ENCODE results near the gene CAPRIN2. TPM values are rescaled to one million over a fixed set of nuclear protein-coding genes. Genes with fewer than 3 reads are reported as not detected.

CAPRIN2 gene
- polyA plus RNA-seq, 2 of the 4 experiments (the other 2 are of a cell fraction): 24.2 to 26.2 TPM

GRCh38 chr12:30764251-30764650 is 9.5 kb upstream of the CAPRIN2 start:
- no peak overlapping the region for H3K4me2 ChIP-seq
- ChIA-PET POLR2A (no interaction called here), CTCF (interaction anchor here (1.0 to 1.6 kb wide), 2 partner anchors 8 to 32 kb away, joined by 3 to 6 read pairs; no protein-coding TSS in a partner anchor)
- H3K27ac ChIP-seq: no peak overlapping the region
- FAIRE-seq (no peak), ATAC-seq (no peak; a peak in 1 of 6 replicates), DNase-seq (ENCODE audit: low read depth in 1 of 2, low spot score in 1 of 2) (no peak)
- no peaks in the 10 kb centered on the region for H3K4me1 ChIP-seq
- 56% methylated on average over 2 of the region's 2 CpGs for WGBS (ENCODE audit: missing lambda C conversion rate)
- no peak overlapping the region for H3K4me3 ChIP-seq
- TF ChIP-seq RARB (CRISPR knock-in tag; IDR thresholded peaks at IDR 0.05) (no peak), CBX2 (IDR thresholded peaks at IDR 0.05; ENCODE audit: borderline replicate concordance, low read depth) (no peak), FOXS1 (CRISPR knock-in tag; IDR thresholded peaks at IDR 0.05) (no peak), PHF8 (IDR thresholded peaks at IDR 0.05; ENCODE audit: borderline replicate concordance, low read depth) (no peak), RCOR1 (IDR thresholded peaks at IDR 0.05; ENCODE audit: low read depth, low read length) (no peak)
- H3K9me3 ChIP-seq: peaks cover 7% of the 10 kb centered on the region; the same call in 1 of the 3 replicates

DNA sequence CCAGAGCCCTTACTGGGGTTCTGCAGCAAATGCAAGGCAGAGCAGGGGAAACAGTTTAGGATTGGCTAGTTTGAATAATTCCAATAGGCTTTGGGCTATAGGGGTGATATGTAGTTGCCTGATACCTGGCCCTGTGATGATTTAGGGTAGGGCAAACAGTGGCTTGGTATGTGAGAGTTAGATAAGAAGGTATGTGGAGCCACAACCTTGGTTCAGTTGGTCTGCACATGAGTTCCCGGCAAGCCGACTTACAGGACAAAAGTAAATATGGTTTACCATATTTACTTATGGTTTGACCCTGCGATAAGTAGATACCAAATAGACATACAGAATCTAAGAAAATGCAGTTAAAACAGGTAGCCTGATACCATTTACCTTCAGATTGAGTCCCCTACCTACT is 8.3 kb upstream of the CAPRIN2 start:
- no peak for DNase-seq (ENCODE audit: low read depth in 1 of 2, low spot score in 1 of 2)
- ChIA-PET POLR2A (no interaction called here), CTCF (interaction anchor here (0.9 kb wide), 1 partner anchor 8 kb away, joined by 3 read pairs; no protein-coding TSS in a partner anchor)
- Histone ChIP-seq H3K4me1 (peaks cover 4% of the 10 kb centered on the region; the same call in 2 of the 3 replicates), H3K9me3 (peaks cover 7% of the 10 kb centered on the region; the same call in 1 of the 3 replicates), H3K27ac (no peak overlapping the region), H3K4me2 (no peak overlapping the region), H3K4me3 (no peak overlapping the region)
- ATAC-seq: no peak
- 88% methylated on average over 3 of the region's 3 CpGs for WGBS (ENCODE audit: missing lambda C conversion rate)
- TF ChIP-seq TP53 (CRISPR knock-in tag; IDR thresholded peaks at IDR 0.05) (no peak), RCOR1 (IDR thresholded peaks at IDR 0.05; ENCODE audit: low read depth, low read length) (no peak), ESRRA (IDR thresholded peaks at IDR 0.05; ENCODE audit: borderline replicate concordance, low read length) (no peak), SMC3 (IDR thresholded peaks at IDR 0.05) (no peak), FOSB (CRISPR knock-in tag; IDR thresholded peaks at IDR 0.05) (no peak), CBX2 (IDR thresholded peaks at IDR 0.05; ENCODE audit: borderline replicate concordance, low read depth) (no peak), JUNB (IDR thresholded peaks at IDR 0.05) (no peak), ZFP36 (IDR thresholded peaks at IDR 0.05; ENCODE audit: borderline replicate concordance, partially characterized antibody) (no peak), EHF (CRISPR knock-in tag; IDR thresholded peaks at IDR 0.05) (no peak), MAFK (IDR thresholded peaks at IDR 0.05; ENCODE audit: partially characterized antibody) (no peak), FOXS1 (CRISPR knock-in tag; IDR thresholded peaks at IDR 0.05) (no peak), EP300 (IDR thresholded peaks at IDR 0.05) (no peak), PHF8 (IDR thresholded peaks at IDR 0.05; ENCODE audit: borderline replicate concordance, low read depth) (no peak), E2F6 (IDR thresholded peaks at IDR 0.05; ENCODE audit: borderline replicate concordance, low read depth) (no peak), HOXB5 (CRISPR knock-in tag; IDR thresholded peaks at IDR 0.05) (no peak), CHD4 (IDR thresholded peaks at IDR 0.05; ENCODE audit: borderline replicate concordance) (no peak), MAZ (IDR thresholded peaks at IDR 0.05; ENCODE audit: borderline replicate concordance, low read depth, low read length) (no peak)
- TF ChIP-seq, protein P1, sequence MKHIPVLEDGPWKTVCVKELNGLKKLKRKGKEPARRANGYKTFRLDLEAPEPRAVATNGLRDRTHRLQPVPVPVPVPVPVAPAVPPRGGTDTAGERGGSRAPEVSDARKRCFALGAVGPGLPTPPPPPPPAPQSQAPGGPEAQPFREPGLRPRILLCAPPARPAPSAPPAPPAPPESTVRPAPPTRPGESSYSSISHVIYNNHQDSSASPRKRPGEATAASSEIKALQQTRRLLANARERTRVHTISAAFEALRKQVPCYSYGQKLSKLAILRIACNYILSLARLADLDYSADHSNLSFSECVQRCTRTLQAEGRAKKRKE (CRISPR knock-in tag; IDR thresholded peaks at IDR 0.05; ENCODE audit: low read depth): no peak
- TF ChIP-seq, protein P2, sequence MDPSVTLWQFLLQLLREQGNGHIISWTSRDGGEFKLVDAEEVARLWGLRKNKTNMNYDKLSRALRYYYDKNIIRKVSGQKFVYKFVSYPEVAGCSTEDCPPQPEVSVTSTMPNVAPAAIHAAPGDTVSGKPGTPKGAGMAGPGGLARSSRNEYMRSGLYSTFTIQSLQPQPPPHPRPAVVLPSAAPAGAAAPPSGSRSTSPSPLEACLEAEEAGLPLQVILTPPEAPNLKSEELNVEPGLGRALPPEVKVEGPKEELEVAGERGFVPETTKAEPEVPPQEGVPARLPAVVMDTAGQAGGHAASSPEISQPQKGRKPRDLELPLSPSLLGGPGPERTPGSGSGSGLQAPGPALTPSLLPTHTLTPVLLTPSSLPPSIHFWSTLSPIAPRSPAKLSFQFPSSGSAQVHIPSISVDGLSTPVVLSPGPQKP (IDR thresholded peaks at IDR 0.05; ENCODE audit: low read depth, low read length): no peak
- FAIRE-seq: no peak

DNA sequence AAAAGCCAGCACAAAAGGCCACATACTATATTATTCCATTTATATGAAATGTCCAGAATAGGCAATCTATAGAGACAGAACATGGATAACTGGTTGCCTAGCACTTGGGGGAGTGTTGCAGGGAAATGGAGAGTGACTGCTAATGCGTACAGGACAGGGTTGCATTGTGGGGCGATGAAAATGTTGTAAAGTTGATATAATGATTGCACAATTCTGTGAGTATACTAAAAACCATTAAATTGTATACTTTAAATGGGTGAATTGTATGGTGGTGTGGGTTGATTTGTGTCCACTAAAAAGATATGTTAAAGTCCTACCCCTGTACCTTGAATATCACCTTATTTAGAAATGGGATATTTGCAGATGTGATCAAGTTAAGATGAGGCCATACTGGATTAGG is 7.0 kb upstream of the CAPRIN2 start:
- CTCF ChIA-PET: no interaction called here

More for the DNA sequence above, 7.0 kb upstream of the CAPRIN2 start:
- Histone ChIP-seq H3K27ac (no peak overlapping the region), H3K4me1 (peaks cover 4% of the 10 kb centered on the region; the same call in 2 of the 3 replicates), H3K9me3 (peaks cover 7% of the 10 kb centered on the region; the same call in 1 of the 3 replicates), H3K4me2 (no peak overlapping the region), H3K4me3 (no peak overlapping the region)
- no peak for FAIRE-seq
- DNase-seq (ENCODE audit: low read depth in 1 of 2, low spot score in 1 of 2): no peak
- no peak for ATAC-seq
- POLR2A ChIA-PET: no interaction called here
- WGBS (ENCODE audit: missing lambda C conversion rate): 96% methylated on average over 2 of the region's 2 CpGs
- TF ChIP-seq JUNB (IDR thresholded peaks at IDR 0.05) (no peak), NR3C1 (IDR thresholded peaks at IDR 0.05) (no peak), ZC3H11A (IDR thresholded peaks at IDR 0.05) (no peak), CHD2 (IDR thresholded peaks at IDR 0.05; ENCODE audit: low read length, partially characterized antibody) (no peak), PBX3 (IDR thresholded peaks at IDR 0.05) (no peak), FOSB (CRISPR knock-in tag; IDR thresholded peaks at IDR 0.05) (no peak), EHF (CRISPR knock-in tag; IDR thresholded peaks at IDR 0.05) (no peak), CEBPB (IDR thresholded peaks at IDR 0.05) (no peak), POLR2AphosphoS2 (conservative IDR thresholded peaks at IDR 0.05; ENCODE audit: low read length) (no peak), MAX (IDR thresholded peaks at IDR 0.05) (no peak), RAD21 (conservative IDR thresholded peaks at IDR 0.05 in 1 of 2, IDR thresholded peaks at IDR 0.05 in 1 of 2) (no peak)
- TF ChIP-seq, protein P3, sequence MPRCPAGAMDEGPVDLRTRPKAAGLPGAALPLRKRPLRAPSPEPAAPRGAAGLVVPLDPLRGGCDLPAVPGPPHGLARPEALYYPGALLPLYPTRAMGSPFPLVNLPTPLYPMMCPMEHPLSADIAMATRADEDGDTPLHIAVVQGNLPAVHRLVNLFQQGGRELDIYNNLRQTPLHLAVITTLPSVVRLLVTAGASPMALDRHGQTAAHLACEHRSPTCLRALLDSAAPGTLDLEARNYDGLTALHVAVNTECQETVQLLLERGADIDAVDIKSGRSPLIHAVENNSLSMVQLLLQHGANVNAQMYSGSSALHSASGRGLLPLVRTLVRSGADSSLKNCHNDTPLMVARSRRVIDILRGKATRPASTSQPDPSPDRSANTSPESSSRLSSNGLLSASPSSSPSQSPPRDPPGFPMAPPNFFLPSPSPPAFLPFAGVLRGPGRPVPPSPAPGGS (IDR thresholded peaks at IDR 0.05): no peak

All from A549 (cell line).